Jurkat, Clone E6-1 (cell line): ENCODE measurements around the gene SAMD9.
A peak's percentile ranks its signal among the peaks of the same experiment; 100 is the strongest.
"Not testable (repeated sequence)": the region's sequence is repeated elsewhere in the genome, so short reads cannot be mapped to it uniquely, and the experiment has no call there.

Source experiments
- DNase-seq: peaks from one replicate; pipeline ENCODE4 v3.0.0-alpha.2; 2011; ENCODE audit warnings: low read depth, low spot score
- H3K4me3 ChIP-seq: 2 replicates; pipeline ENCODE4 v1.5.1; 2011; ENCODE audit warnings: mild to moderate bottlenecking, low read length, control low read depth, moderate library complexity

The SAMD9 gene

GRCh38 chr7:93126954-93127353, 9.2 kb upstream of the SAMD9 start:
- not testable (repeated sequence) for H3K4me3 ChIP-seq, DNase-seq

GRCh38 chr7:93123532-93123931, 5.8 kb upstream of the SAMD9 start:
- H3K4me3 ChIP-seq, DNase-seq: not testable (repeated sequence)

- DNase-seq = no peak
- no peak overlapping the region for H3K4me3 ChIP-seq
Measured at GRCh38 chr7:93120592-93121549, 3.1 kb upstream of the SAMD9 start.

GRCh38 chr7:93119191-93119905, 1.6 kb upstream of the SAMD9 start:
- no peak overlapping the region for H3K4me3 ChIP-seq
- no peak for DNase-seq

- H3K4me3 ChIP-seq = peak overlapping the region; percentile 50
- no peak for DNase-seq
Measured at GRCh38 chr7:93117327-93117726, 452 bp downstream of the SAMD9 start.

- no peak for DNase-seq
- no peak overlapping the region for H3K4me3 ChIP-seq
Measured at GRCh38 chr7:93115796-93116195, 2.0 kb downstream of the SAMD9 start.

GRCh38 chr7:93108003-93108402, 9.8 kb downstream of the SAMD9 start:
- no peak overlapping the region for H3K4me3 ChIP-seq
- DNase-seq = no peak

GRCh38 chr7:93097388-93097787, 20.4 kb downstream of the SAMD9 start:
- DNase-seq = no peak
- no peak overlapping the region for H3K4me3 ChIP-seq

GRCh38 chr7:93092757-93093370, 24.9 kb downstream of the SAMD9 start:
- peak; percentile 15 for DNase-seq
- H3K4me3 ChIP-seq = no peak overlapping the region

- not testable (repeated sequence) for H3K4me3 ChIP-seq, DNase-seq
Measured at GRCh38 chr7:93073357-93073756, 44.4 kb downstream of the SAMD9 start.

- H3K4me3 ChIP-seq = no peak overlapping the region
- no peak for DNase-seq
Measured at GRCh38 chr7:93062599-93062998, 55.2 kb downstream of the SAMD9 start.

GRCh38 chr7:93060865-93061264, 56.9 kb downstream of the SAMD9 start:
- no peak for DNase-seq
- no peak overlapping the region for H3K4me3 ChIP-seq

GRCh38 chr7:93060025-93060424, 57.8 kb downstream of the SAMD9 start:
- no peak overlapping the region for H3K4me3 ChIP-seq
- DNase-seq = no peak

GRCh38 chr7:93056621-93057020, 61.2 kb downstream of the SAMD9 start:
- H3K4me3 ChIP-seq, DNase-seq: not testable (repeated sequence)

GRCh38 chr7:93055543-93056107, 62.2 kb downstream of the SAMD9 start:
- H3K4me3 ChIP-seq = no peak overlapping the region
- DNase-seq = peak; percentile 57

GRCh38 chr7:93054975-93055374, 62.8 kb downstream of the SAMD9 start:
- no peak for DNase-seq
- no peak overlapping the region for H3K4me3 ChIP-seq

- no peak overlapping the region for H3K4me3 ChIP-seq
Measured at GRCh38 chr7:93053949-93054943, 63.5 kb downstream of the SAMD9 start.

GRCh38 chr7:93053209-93053948, 64.4 kb downstream of the SAMD9 start:
- no peak overlapping the region for H3K4me3 ChIP-seq
- no peak for DNase-seq

More at GRCh38 chr7:93053949-93054943, 63.5 kb downstream of the SAMD9 start:
- DNase-seq = no peak
